B cell (primary cell): ENCODE data around the gene FLVCR1. TPM values are rescaled to one million over a fixed set of nuclear protein-coding genes. Genes with fewer than 3 reads are reported as not detected.

Source experiments
- ATAC-seq: fragments of 200-7000 bp; cut with Tn5 transposase; one replicate; pipeline ENCODE4 v1.10.0; 2021; ENCODE audit warnings: low read depth, mild to moderate bottlenecking, moderate number of reproducible peaks, moderate library complexity
- CTCF ChIA-PET: fragments of 350-600 bp; sonication (Branson Sonifier 250); formaldehyde crosslinking; loops from one replicate; lab custom pipeline; 2021; ENCODE audit warnings: antibody characterized with exemption, inconsistent platforms; lab: Charles Lee
- POLR2A ChIA-PET: fragments of 350-600 bp; sonication (Branson Sonifier 250); formaldehyde crosslinking; loops from one replicate; lab custom pipeline; 2021; ENCODE audit warnings: antibody characterized with exemption; lab: Charles Lee
- DNase-seq: peaks from one replicate; pipeline ENCODE4 v3.0.0; 2013
- H2AFZ ChIP-seq: 2 replicates; pipeline ENCODE4 v1.6.1; 2012; ENCODE audit warnings: mild to moderate bottlenecking, low read depth, low read length; ENCODE audit not compliant: insufficient read depth, poor library complexity, severe bottlenecking
- H3K27ac ChIP-seq, 2 donors: 1 replicate in 1 of 2; 2 replicates in 1 of 2; pipeline ENCODE4 v1.5.1; 2012 to 2013; ENCODE audit warnings: low read length in 2 of 2, mild to moderate bottlenecking in 2 of 2, moderate library complexity in 1 of 2
- H3K27me3 ChIP-seq, 4 experiments: fragments of 200-600 bp in 1 of 4; sonication (generic) in 1 of 4; replicated peaks in 1 of 4; 1 replicate in 2 of 4; 2 replicates in 2 of 4; pipeline versions ENCODE4 v1.6.1 to v1.7.0; 2013 to 2016; ENCODE audit warnings: low read length in 3 of 4, mild to moderate bottlenecking in 2 of 4, mixed read lengths in 1 of 4, moderate library complexity in 1 of 4; ENCODE audit not compliant: insufficient read depth in 4 of 4, control insufficient read depth in 3 of 4; ENCODE audit errors: control extremely low read depth in 1 of 4
- H3K36me3 ChIP-seq, 2 experiments: replicated peaks in 1 of 2; 1 replicate in 1 of 2; 2 replicates in 1 of 2; pipeline versions ENCODE4 v1.6.1 to v1.7.1; 2013; ENCODE audit warnings: low read length in 1 of 2; ENCODE audit not compliant: insufficient read depth in 2 of 2, control insufficient read depth in 1 of 2; ENCODE audit errors: control extremely low read depth in 1 of 2, extremely low read depth in 1 of 2
- H3K4me1 ChIP-seq, 2 donors: fragments of 200-600 bp in 1 of 2; sonication (generic) in 1 of 2; 1 replicate in 1 of 2; 2 replicates in 1 of 2; pipeline versions ENCODE4 v1.5.1 to v1.6.1; 2013 to 2017; ENCODE audit warnings: low read length in 2 of 2; ENCODE audit not compliant: control insufficient read depth in 2 of 2, insufficient read depth in 2 of 2
- H3K4me2 ChIP-seq: replicated peaks from 2 replicates; pipeline ENCODE3; 2012; ENCODE audit warnings: mild to moderate bottlenecking, low read depth, low read length; ENCODE audit not compliant: poor library complexity, severe bottlenecking
- H3K4me3 ChIP-seq, 5 experiments: fragments of 200-600 bp in 1 of 5; sonication (generic) in 1 of 5; 1 replicate in 3 of 5; 2 replicates in 2 of 5; pipeline versions ENCODE4 v1.5.1 to v1.7.0; 2011 to 2016; ENCODE audit warnings: low read length in 4 of 5, mild to moderate bottlenecking in 4 of 5, low read depth in 2 of 5, control low read depth in 1 of 5, moderate library complexity in 1 of 5; ENCODE audit not compliant: insufficient read depth in 1 of 5; ENCODE audit errors: control extremely low read depth in 1 of 5, extremely low read depth in 1 of 5
- H3K79me2 ChIP-seq: fragments of 200-600 bp; sonication (generic); one replicate; pipeline ENCODE4 v1.6.0; 2016; ENCODE audit warnings: low read length; ENCODE audit not compliant: control insufficient read depth, insufficient read depth
- H3K9ac ChIP-seq: fragments of 200-600 bp; sonication (generic); 2 replicates; pipeline ENCODE4 v1.6.1; 2017; ENCODE audit warnings: mild to moderate bottlenecking, low read length, moderate library complexity
- H3K9me3 ChIP-seq, 3 donors: one replicate each; pipeline versions ENCODE4 v1.6.1 to v1.7.1; 2013; ENCODE audit warnings: low read length in 2 of 3; ENCODE audit not compliant: control insufficient read depth in 2 of 3, insufficient read depth in 1 of 3; ENCODE audit errors: control extremely low read depth in 1 of 3
- H4K20me1 ChIP-seq: 2 replicates; pipeline ENCODE4 v1.6.0; 2012; ENCODE audit warnings: mild to moderate bottlenecking, low read length; ENCODE audit not compliant: insufficient read depth, control insufficient read depth, poor library complexity, severe bottlenecking
- H3K27ac Mint-ChIP-seq: one replicate; pipeline ENCODE4 v1.8.0; 2021; ENCODE audit warnings: mixed read lengths
- H3K27me3 Mint-ChIP-seq: one replicate; pipeline ENCODE4 v1.8.0; 2021; ENCODE audit warnings: mixed read lengths
- H3K4me1 Mint-ChIP-seq: one replicate; pipeline ENCODE4 v1.8.0; 2021; ENCODE audit warnings: mixed read lengths
- H3K4me3 Mint-ChIP-seq: one replicate; pipeline ENCODE4 v1.8.0; 2021; ENCODE audit warnings: mixed read lengths
- H3K9me3 Mint-ChIP-seq: one replicate; pipeline ENCODE4 v1.8.0; 2022; ENCODE audit warnings: mixed read lengths; ENCODE audit not compliant: insufficient read depth
- CTCF ChIP-seq: fragments of 200-600 bp; IDR thresholded peaks from one replicate; pipeline ENCODE4 v1.8.0; 2022; ENCODE audit warnings: antibody characterized with exemption, mild to moderate bottlenecking
- EZH2 ChIP-seq: IDR thresholded peaks from 2 replicates; pipeline ENCODE4 v1.6.1; 2012; ENCODE audit warnings: borderline replicate concordance, low read depth, mild to moderate bottlenecking, moderate library complexity, low read length; ENCODE audit not compliant: insufficient read depth, poor library complexity, severe bottlenecking
- WGBS: methylation state at CpG from one replicate; pipeline ENCODE4 v1.1.5; 2013; ENCODE audit warnings: missing lambda C conversion rate; ENCODE audit not compliant: insufficient coverage; 5-methylcytosine and 5-hydroxymethylcytosine counted together
- intact Hi-C: fragments of 100-400 bp; cut with micrococcal nuclease; formaldehyde crosslinking; loops from one replicate; pipeline ENCODE4 v1.10.0; 2022
- polyA plus RNA-seq: library from polyadenylated mRNA; depleted of rRNA; stranded (reverse); fragments of >200 nt; gene quantifications from 2 replicates; pipeline ENCODE4 v1.2.3, GENCODE V29; 2012
- total RNA-seq, 2 donors: library from RNA; stranded (reverse); fragments of 120-200 nt in 1 of 2; gene quantifications; 1 replicate in 1 of 2; 2 replicates in 1 of 2; pipeline versions ENCODE4 v1.2.3 to v1.2.4, GENCODE V29; 2013 to 2022

The FLVCR1 gene
- total and polyA plus RNA-seq, 2 donors (not counting 1 experiment from before 2014, with no cell fraction given) = 3.9 to 19.2 TPM

- ChIA-PET POLR2A (no interaction called here), CTCF (no interaction called here)
- no peak overlapping the region for H3K4me2 ChIP-seq
- H3K9me3 ChIP-seq = no peaks in the 10 kb centered on the region
- no peaks in the 10 kb centered on the region for H3K27me3 ChIP-seq
- H3K79me2 ChIP-seq = no peaks in the 10 kb centered on the region
- TF ChIP-seq CTCF (no peak), EZH2 (no peak)
- H3K36me3 ChIP-seq = peaks cover 7 to 26% of the 10 kb centered on the region in 2 experiments
- no peak for ATAC-seq
- H2AFZ ChIP-seq = no peak overlapping the region
- Mint-ChIP-seq H3K4me1 (peaks cover 3% of the 10 kb centered on the region), H3K9me3 (no peaks in the 10 kb centered on the region), H3K27me3 (no peaks in the 10 kb centered on the region), H3K4me3 (no peak overlapping the region), H3K27ac (no peak overlapping the region)
- WGBS = 60% methylated on average over 1 of the region's 2 CpGs
- DNase-seq = no peak
- H3K4me1 ChIP-seq = no peaks in the 10 kb centered on the region
- no peak overlapping the region for H3K4me3 ChIP-seq
- H3K27ac ChIP-seq = no peak overlapping the region
- intact Hi-C loops = no loop called here
- H4K20me1 ChIP-seq = no peaks in the 10 kb centered on the region
- no peak overlapping the region for H3K9ac ChIP-seq
Observed at GRCh38 chr1:212873518-212873917, 15.4 kb downstream of the FLVCR1 start.

- peaks cover 9 to 28% of the 10 kb centered on the region in 2 experiments for H3K36me3 ChIP-seq
- H3K4me1 Mint-ChIP-seq = peaks cover 2% of the 10 kb centered on the region
- no peaks in the 10 kb centered on the region for H3K27me3 Mint-ChIP-seq
Observed at GRCh38 chr1:212878418-212878817, 20.3 kb downstream of the FLVCR1 start.

More at GRCh38 chr1:212878418-212878817, 20.3 kb downstream of the FLVCR1 start:
- POLR2A ChIA-PET = no interaction called here
- DNase-seq (no peak), ATAC-seq (no peak)
- H3K27ac Mint-ChIP-seq = no peak overlapping the region
- Histone ChIP-seq H3K9ac (no peak overlapping the region), H3K27ac (no peak overlapping the region), H3K4me1 (no peaks in the 10 kb centered on the region), H3K9me3 (no peaks in the 10 kb centered on the region), H3K27me3 (no peaks in the 10 kb centered on the region), H2AFZ (no peak overlapping the region), H3K4me3 (no peak overlapping the region), H3K79me2 (no peaks in the 10 kb centered on the region), H3K4me2 (no peak overlapping the region), H4K20me1 (no peaks in the 10 kb centered on the region)
- TF ChIP-seq EZH2 (no peak), CTCF (no peak)
- intact Hi-C loops = no loop called here
- H3K4me3 Mint-ChIP-seq = no peak overlapping the region
- H3K9me3 Mint-ChIP-seq = no peaks in the 10 kb centered on the region
- CTCF ChIA-PET = no interaction called here
- WGBS = 100% methylated on average over 3 of the region's 6 CpGs
